ENCODE measurements around the gene GMPPA.

- TF ChIP-seq PPARA (CRISPR knock-in tag; IDR thresholded peaks at IDR 0.05; ENCODE audit: borderline replicate concordance) (no peak), TOX (CRISPR knock-in tag; IDR thresholded peaks at IDR 0.05; ENCODE audit: borderline replicate concordance) (no peak), ARNTL (CRISPR knock-in tag; IDR thresholded peaks at IDR 0.05; ENCODE audit: borderline replicate concordance, low read depth) (no peak), ZNF70 (CRISPR knock-in tag; IDR thresholded peaks at IDR 0.05) (no peak), ESRRG (CRISPR knock-in tag; IDR thresholded peaks at IDR 0.05) (no peak), RARB (CRISPR knock-in tag; IDR thresholded peaks at IDR 0.05) (no peak), GLIS3 (CRISPR knock-in tag; IDR thresholded peaks at IDR 0.05) (no peak), ZNF565 (CRISPR knock-in tag; conservative IDR thresholded peaks at IDR 0.05; ENCODE audit: low read depth) (no peak), SNAI2 (CRISPR knock-in tag; IDR thresholded peaks at IDR 0.05) (no peak)
- TF ChIP-seq, protein P1, sequence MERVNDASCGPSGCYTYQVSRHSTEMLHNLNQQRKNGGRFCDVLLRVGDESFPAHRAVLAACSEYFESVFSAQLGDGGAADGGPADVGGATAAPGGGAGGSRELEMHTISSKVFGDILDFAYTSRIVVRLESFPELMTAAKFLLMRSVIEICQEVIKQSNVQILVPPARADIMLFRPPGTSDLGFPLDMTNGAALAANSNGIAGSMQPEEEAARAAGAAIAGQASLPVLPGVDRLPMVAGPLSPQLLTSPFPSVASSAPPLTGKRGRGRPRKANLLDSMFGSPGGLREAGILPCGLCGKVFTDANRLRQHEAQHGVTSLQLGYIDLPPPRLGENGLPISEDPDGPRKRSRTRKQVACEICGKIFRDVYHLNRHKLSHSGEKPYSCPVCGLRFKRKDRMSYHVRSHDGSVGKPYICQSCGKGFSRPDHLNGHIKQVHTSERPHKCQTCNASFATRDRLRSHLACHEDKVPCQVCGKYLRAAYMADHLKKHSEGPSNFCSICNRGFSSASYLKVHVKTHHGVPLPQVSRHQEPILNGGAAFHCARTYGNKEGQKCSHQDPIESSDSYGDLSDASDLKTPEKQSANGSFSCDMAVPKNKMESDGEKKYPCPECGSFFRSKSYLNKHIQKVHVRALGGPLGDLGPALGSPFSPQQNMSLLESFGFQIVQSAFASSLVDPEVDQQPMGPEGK (CRISPR knock-in tag; IDR thresholded peaks at IDR 0.05; ENCODE audit: borderline replicate concordance): no peak
These were observed 27.0 kb downstream of the GMPPA start for GRCh38 chr2:219525533-219526232.
